Measurements from ENCODE around the gene PLA2G12A. TPM values are rescaled to one million over a fixed set of nuclear protein-coding genes. Genes with fewer than 3 reads are reported as not detected.

Gene PLA2G12A
- total RNA-seq, 1 donor from 2014 or later = 32.0 TPM

DNA sequence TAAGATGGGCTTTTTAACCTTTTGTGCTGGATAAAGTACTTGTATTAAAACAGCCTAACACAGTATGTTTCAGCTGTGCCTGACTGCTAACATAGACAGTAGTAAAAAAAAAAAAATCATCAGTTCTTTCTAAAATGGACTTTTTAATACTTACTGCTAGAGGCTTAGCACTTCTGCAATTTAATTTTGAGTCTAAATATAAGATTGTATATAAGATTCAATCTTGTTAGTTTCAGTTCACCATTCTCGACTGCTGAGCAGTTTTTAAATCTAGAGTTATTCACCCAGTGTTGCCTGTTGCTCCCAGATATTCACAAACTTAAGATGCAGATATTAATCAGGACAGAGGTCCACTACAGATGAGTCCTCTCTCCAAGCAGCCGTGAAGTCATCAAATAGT is 6.8 kb downstream of the PLA2G12A start:
- Histone ChIP-seq H3K36me3 (no peaks in the 10 kb centered on the region), H3K27me3 (ENCODE audit: low read depth) (no peaks in the 10 kb centered on the region), H3K4me3 (no peak overlapping the region), H3K9me3 (no peaks in the 10 kb centered on the region), H3K27ac (no peak overlapping the region), H3K4me1 (peaks cover 3% of the 10 kb centered on the region)
- TF ChIP-seq, protein P1, sequence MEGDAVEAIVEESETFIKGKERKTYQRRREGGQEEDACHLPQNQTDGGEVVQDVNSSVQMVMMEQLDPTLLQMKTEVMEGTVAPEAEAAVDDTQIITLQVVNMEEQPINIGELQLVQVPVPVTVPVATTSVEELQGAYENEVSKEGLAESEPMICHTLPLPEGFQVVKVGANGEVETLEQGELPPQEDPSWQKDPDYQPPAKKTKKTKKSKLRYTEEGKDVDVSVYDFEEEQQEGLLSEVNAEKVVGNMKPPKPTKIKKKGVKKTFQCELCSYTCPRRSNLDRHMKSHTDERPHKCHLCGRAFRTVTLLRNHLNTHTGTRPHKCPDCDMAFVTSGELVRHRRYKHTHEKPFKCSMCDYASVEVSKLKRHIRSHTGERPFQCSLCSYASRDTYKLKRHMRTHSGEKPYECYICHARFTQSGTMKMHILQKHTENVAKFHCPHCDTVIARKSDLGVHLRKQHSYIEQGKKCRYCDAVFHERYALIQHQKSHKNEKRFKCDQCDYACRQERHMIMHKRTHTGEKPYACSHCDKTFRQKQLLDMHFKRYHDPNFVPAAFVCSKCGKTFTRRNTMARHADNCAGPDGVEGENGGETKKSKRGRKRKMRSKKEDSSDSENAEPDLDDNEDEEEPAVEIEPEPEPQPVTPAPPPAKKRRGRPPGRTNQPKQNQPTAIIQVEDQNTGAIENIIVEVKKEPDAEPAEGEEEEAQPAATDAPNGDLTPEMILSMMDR (IDR thresholded peaks at IDR 0.05) = no peak
- DNase-seq (no peak), ATAC-seq (no peak)
- intact Hi-C loops (cut with DNase I) = no loop called here

DNA sequence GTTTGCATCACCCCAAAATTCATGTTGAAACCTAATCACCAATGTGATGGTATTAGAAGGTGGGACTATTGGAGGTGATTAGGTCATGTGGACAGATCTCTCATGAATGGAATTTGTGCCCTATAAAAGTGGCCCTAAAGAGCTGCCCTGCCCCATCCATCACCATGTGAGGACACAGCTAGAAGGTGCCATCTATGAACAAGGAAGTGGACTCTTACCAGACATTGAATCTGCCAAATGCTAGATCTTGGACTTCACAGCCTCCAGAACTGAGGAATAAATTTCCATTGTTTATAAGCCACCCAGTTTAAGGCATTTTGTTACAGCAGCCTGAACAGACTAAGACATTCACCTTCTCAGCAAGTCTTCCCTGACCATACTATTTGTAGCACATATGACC is 7.5 kb downstream of the PLA2G12A start:
- ATAC-seq = no peak
- intact Hi-C loops (cut with DNase I) = no loop called here
- no peak overlapping the region for H3K27ac ChIP-seq

DNA sequence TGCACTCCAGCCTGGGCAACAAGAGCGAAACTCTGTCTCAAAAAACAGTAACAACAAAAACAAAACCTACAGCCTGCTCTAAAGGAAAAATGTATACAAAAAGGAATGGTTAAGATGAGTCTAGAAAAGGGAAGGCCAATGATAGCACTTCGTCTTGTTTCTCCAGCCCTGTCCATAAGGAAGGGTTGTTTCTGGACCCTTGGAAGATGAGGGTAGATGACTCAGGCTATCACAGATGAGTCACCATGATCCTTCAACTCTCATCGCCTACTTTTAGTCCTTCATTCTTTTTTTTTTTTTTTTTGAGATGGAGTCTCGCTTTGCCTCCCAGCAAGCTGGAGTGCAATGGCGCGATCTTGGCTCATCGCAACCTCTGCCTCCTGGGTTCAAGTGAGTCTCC is 8.8 kb downstream of the PLA2G12A start:
- H3K4me3 ChIP-seq = no peak overlapping the region
- DNase-seq (no peak), ATAC-seq (no peak)
- no peaks in the 10 kb centered on the region for H3K27me3 ChIP-seq (ENCODE audit: low read depth)
- H3K4me1 ChIP-seq = no peaks in the 10 kb centered on the region
- no peaks in the 10 kb centered on the region for H3K9me3 ChIP-seq
- no peak overlapping the region for H3K27ac ChIP-seq
- H3K36me3 ChIP-seq = peaks cover 12% of the 10 kb centered on the region
- TF ChIP-seq, protein P1 (IDR thresholded peaks at IDR 0.05) = no peak
- intact Hi-C loops (cut with DNase I) = no loop called here

More for the DNA sequence above, 7.5 kb downstream of the PLA2G12A start:
- H3K27me3 ChIP-seq (ENCODE audit: low read depth) = no peaks in the 10 kb centered on the region
- DNase-seq = no peak
- H3K36me3 ChIP-seq = no peaks in the 10 kb centered on the region
- no peaks in the 10 kb centered on the region for H3K9me3 ChIP-seq
- no peak overlapping the region for H3K4me3 ChIP-seq
- TF ChIP-seq, protein P1 (IDR thresholded peaks at IDR 0.05) = no peak
- H3K4me1 ChIP-seq = no peaks in the 10 kb centered on the region

DNA sequence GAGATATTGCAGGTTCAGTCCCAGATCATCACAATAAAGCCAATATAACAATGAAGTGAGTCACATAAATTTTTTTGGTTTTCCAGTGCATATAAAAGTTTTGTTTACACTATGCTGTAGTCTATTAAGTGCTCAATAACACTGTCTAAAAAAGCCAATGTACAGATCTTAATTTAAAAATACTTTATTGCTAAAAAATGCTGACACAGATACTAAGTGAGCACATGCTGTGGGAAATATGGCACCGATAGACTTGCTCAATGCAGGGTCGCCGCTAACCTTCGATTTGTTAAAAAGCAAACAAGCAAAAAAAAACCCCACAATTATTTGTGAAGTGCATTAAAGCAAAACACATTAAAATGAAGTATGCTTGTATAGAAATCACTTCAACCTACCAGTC is 10.3 kb downstream of the PLA2G12A start:
- H3K4me3 ChIP-seq = no peak overlapping the region
- no peaks in the 10 kb centered on the region for H3K4me1 ChIP-seq
- ATAC-seq = no peak
- no peaks in the 10 kb centered on the region for H3K27me3 ChIP-seq (ENCODE audit: low read depth)
- H3K27ac ChIP-seq = no peak overlapping the region
- DNase-seq = no peak
- no peaks in the 10 kb centered on the region for H3K9me3 ChIP-seq
- TF ChIP-seq, protein P1 (IDR thresholded peaks at IDR 0.05) = no peak
- intact Hi-C loops (cut with DNase I) = no loop called here
- peaks cover 21% of the 10 kb centered on the region for H3K36me3 ChIP-seq

DNA sequence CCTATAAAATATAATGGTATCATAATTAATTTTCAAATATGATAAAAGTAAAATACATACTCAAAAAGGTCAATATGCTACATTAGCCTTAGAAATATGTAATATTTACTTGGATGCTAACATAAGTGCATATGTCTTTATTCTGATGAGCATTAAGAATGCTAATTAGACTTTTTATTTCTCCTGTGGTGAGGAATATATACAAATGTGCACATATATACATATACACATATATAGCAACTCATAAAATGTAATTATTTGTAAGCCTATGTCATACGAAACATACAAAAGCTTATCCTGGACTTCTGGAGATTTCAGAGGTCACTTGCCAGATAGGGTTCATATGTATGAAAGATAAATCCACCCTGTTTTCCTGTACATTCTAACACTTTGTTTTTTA is 11.1 kb downstream of the PLA2G12A start:
- no peaks in the 10 kb centered on the region for H3K9me3 ChIP-seq
- ATAC-seq (no peak), DNase-seq (no peak)
- no peak overlapping the region for H3K4me3 ChIP-seq
- TF ChIP-seq, protein P1 (IDR thresholded peaks at IDR 0.05) = no peak
- no peaks in the 10 kb centered on the region for H3K27me3 ChIP-seq (ENCODE audit: low read depth)
- no peaks in the 10 kb centered on the region for H3K4me1 ChIP-seq
- H3K27ac ChIP-seq = no peak overlapping the region
- H3K36me3 ChIP-seq = peaks cover 29% of the 10 kb centered on the region
- intact Hi-C loops (cut with DNase I) = no loop called here

DNA sequence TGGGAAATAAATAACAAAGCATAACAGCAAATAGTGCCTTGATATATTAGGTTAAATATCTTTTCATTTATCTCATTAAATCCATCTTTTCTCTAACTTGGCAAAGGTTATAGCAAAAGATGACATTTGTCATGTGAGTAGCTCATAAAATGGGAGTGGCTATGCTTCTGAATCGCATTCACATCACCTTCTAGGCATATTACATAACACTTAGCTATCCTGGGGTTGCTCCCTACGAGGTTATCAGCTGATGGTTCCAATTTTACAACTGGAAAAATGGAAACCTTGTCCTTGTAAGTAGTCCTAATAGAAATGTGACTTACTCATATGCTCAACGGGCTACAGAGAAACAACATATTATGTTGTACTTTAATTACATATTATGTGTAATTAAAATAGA is 16.4 kb downstream of the PLA2G12A start:
- TF ChIP-seq, protein P1 (IDR thresholded peaks at IDR 0.05) = no peak
- Histone ChIP-seq H3K27me3 (ENCODE audit: low read depth) (no peaks in the 10 kb centered on the region), H3K27ac (no peak overlapping the region), H3K4me3 (no peak overlapping the region), H3K9me3 (no peaks in the 10 kb centered on the region), H3K4me1 (no peaks in the 10 kb centered on the region), H3K36me3 (peaks cover 54% of the 10 kb centered on the region)
- intact Hi-C loops (cut with DNase I) = no loop called here
- no peak for DNase-seq
- no peak for ATAC-seq
